ENCODE results near the gene TNPO3.

DNA sequence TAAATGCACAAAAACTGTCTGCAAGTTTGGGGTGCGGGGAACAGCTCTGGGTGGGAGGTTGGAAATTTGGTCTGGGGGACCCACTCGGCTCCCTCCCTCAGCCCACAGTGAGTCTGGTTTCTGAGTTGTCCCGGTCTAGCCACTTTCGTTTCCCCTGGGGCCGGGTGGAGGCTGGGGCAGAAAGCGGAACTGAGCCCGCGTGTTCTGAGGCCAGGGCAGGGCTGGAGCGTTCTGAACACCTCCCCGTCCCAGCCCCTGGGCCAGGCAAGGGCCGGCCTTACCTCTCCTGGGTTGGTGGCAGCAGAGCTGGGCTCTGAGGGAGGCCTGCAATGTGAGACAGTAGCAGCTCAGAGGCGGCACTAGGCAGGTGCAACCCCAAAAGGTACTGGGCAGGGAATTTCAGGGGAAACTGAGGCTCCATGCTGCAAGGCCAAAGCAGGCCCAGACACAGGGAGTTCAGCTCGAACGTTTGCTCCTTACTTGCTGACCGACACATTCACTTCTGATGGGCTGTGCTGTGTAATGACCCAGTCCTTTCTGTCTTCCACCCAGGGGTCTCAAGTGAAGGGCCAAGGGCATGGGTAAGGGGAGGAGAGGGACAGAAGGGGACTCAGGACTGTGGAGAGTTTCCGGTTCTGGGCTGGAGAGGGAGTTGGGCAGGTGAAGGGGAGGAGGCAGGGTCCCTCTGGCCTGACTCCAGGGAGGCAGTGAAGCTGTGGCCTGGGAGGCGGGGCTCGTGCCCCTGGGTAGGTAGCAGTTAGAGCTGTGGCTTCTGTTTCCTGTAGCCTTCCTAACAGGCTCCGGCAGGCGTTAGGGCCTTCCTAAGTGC, 114.2 kb downstream of the TNPO3 start:
- TF ChIP-seq, protein P1, sequence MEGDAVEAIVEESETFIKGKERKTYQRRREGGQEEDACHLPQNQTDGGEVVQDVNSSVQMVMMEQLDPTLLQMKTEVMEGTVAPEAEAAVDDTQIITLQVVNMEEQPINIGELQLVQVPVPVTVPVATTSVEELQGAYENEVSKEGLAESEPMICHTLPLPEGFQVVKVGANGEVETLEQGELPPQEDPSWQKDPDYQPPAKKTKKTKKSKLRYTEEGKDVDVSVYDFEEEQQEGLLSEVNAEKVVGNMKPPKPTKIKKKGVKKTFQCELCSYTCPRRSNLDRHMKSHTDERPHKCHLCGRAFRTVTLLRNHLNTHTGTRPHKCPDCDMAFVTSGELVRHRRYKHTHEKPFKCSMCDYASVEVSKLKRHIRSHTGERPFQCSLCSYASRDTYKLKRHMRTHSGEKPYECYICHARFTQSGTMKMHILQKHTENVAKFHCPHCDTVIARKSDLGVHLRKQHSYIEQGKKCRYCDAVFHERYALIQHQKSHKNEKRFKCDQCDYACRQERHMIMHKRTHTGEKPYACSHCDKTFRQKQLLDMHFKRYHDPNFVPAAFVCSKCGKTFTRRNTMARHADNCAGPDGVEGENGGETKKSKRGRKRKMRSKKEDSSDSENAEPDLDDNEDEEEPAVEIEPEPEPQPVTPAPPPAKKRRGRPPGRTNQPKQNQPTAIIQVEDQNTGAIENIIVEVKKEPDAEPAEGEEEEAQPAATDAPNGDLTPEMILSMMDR (conservative IDR thresholded peaks at IDR 0.05; ENCODE audit: low read length) = 0 out of 2 replicates have a peak, but pooled peaks have one; percentile 4
- TF ChIP-seq EZH2phosphoT487 (IDR thresholded peaks at IDR 0.05; ENCODE audit: borderline replicate concordance, low read depth, low read length) = no peak
